GM12878 (cell line): ENCODE measurements around the gene FMN2. TPM values are rescaled to one million over a fixed set of nuclear protein-coding genes. Genes with fewer than 3 reads are reported as not detected.

Source experiments
- ATAC-seq: fragments of 200-7000 bp; cut with Tn5 transposase; 3 replicates; pipeline ENCODE4 v1.9.1; 2020; ENCODE audit warnings: mild to moderate bottlenecking, moderate library complexity
- BruUV-seq: library from RNA; stranded (reverse); fragments of 400-500 nt; replicated peaks from 2 replicates; lab custom pipeline; 2021; lab: Mats Ljungman, UMichigan
- CTCF ChIA-PET: fragments of 300-600 bp; sonication (Branson Sonifier 250); formaldehyde crosslinking; extraction: SDS; loops from one replicate; lab custom pipeline; 2021; ENCODE audit warnings: inconsistent platforms; lab: Yijun Ruan, JAX
- POLR2A ChIA-PET: fragments of 350-600 bp; formaldehyde crosslinking; extraction: SDS; loops from one replicate; lab custom pipeline; 2021; ENCODE audit warnings: inconsistent platforms; lab: Charles Lee
- RAD21 ChIA-PET: fragments of 300-600 bp; sonication (Branson Sonifier 250); formaldehyde crosslinking; loops from one replicate; lab custom pipeline; 2023; ENCODE audit warnings: antibody characterized with exemption; ENCODE audit not compliant: unreplicated experiment; lab: Charles Lee
- SMC1A ChIA-PET: fragments of 300-600 bp; sonication (Branson Sonifier 250); formaldehyde crosslinking; loops from one replicate; lab custom pipeline; 2023; ENCODE audit not compliant: unreplicated experiment, uncharacterized antibody; lab: Charles Lee
- DNase-seq: peaks from one replicate; pipeline ENCODE4 v3.0.0-alpha.2; 2011; ENCODE audit warnings: low read depth, low spot score
- FAIRE-seq: peaks from 3 replicates; lab custom pipeline; 2011; peaks lifted over from hg19 to GRCh38; lab: Jason Lieb, UNC
- H2AFZ ChIP-seq: 2 replicates; pipeline ENCODE4 v1.6.0; 2011; ENCODE audit warnings: low read depth, low read length, control low read depth; ENCODE audit not compliant: control insufficient read depth
- H3K27ac ChIP-seq: 2 replicates; pipeline ENCODE4 v1.5.1; 2011; ENCODE audit warnings: control low read depth; ENCODE audit not compliant: control insufficient read depth, insufficient read depth
- H3K27me3 ChIP-seq, 2 experiments: replicated peaks in 1 of 2; 2 replicates each; pipeline versions ENCODE4 v1.6.0 to v1.6.1; 2011; ENCODE audit warnings: low read length in 1 of 2; ENCODE audit not compliant: control insufficient read depth in 2 of 2, insufficient read depth in 2 of 2
- H3K36me3 ChIP-seq, 2 experiments: 2 replicates each; pipeline ENCODE4 v1.5.1; 2011; ENCODE audit warnings: low read length in 1 of 2; ENCODE audit not compliant: control insufficient read depth in 2 of 2, insufficient read depth in 2 of 2
- H3K4me1 ChIP-seq: 2 replicates; pipeline ENCODE4 v1.6.1; 2011; ENCODE audit warnings: mild to moderate bottlenecking, low read length, moderate library complexity, mixed read lengths; ENCODE audit not compliant: control insufficient read depth, insufficient read depth
- H3K4me2 ChIP-seq: 2 replicates; pipeline ENCODE4 v1.6.0; 2011; ENCODE audit warnings: control low read depth; ENCODE audit not compliant: control insufficient read depth, insufficient read depth
- H3K4me3 ChIP-seq: fragments of 200-600 bp; sonication (generic); 2 replicates; pipeline ENCODE4 v1.5.1; 2016
- H3K79me2 ChIP-seq: 2 replicates; pipeline ENCODE4 v1.6.0; 2011; ENCODE audit warnings: low read length; ENCODE audit not compliant: control insufficient read depth, insufficient read depth
- H3K9ac ChIP-seq: 2 replicates; pipeline ENCODE4 v1.8.0; 2011; ENCODE audit warnings: low read length, control low read depth, mixed read lengths; ENCODE audit not compliant: control insufficient read depth, insufficient read depth
- H3K9me3 ChIP-seq: replicated peaks from 3 replicates; pipeline ENCODE4 v1.5.1; 2011; ENCODE audit warnings: mild to moderate bottlenecking, low read length; ENCODE audit not compliant: control insufficient read depth, insufficient read depth
- H4K20me1 ChIP-seq: 2 replicates; pipeline ENCODE4 v1.6.0; 2011; ENCODE audit not compliant: control insufficient read depth, insufficient read depth
- CEBPZ ChIP-seq: fragments of 150-350 bp; IDR thresholded peaks from 2 replicates; pipeline ENCODE4 v1.6.1; 2016; ENCODE audit warnings: low read depth, low read length
- E2F8 ChIP-seq: fragments of 450-650 bp; IDR thresholded peaks from 2 replicates; pipeline ENCODE4 v1.6.1; 2018; ENCODE audit warnings: mild to moderate bottlenecking, low read depth, moderate library complexity; ENCODE audit not compliant: partially characterized antibody
- MYC ChIP-seq: IDR thresholded peaks from 2 replicates; pipeline ENCODE4 v1.6.1; 2011; ENCODE audit warnings: mild to moderate bottlenecking, low read length, moderate library complexity, inconsistent platforms; ENCODE audit not compliant: insufficient read depth, insufficient replicate concordance, insufficient read length, severe bottlenecking
- SPI1 ChIP-seq: IDR thresholded peaks from 2 replicates; pipeline ENCODE4 v1.6.1; 2011; ENCODE audit warnings: low read depth, mild to moderate bottlenecking, low read length, moderate library complexity, borderline replicate concordance; ENCODE audit not compliant: insufficient read depth
- ZBTB4 ChIP-seq: fragments of 450-650 bp; formaldehyde crosslinking; IDR thresholded peaks from 2 replicates; pipeline ENCODE4 v1.4.0; 2022; ENCODE audit warnings: mild to moderate bottlenecking, moderate library complexity
- WGBS: methylation state at CpG from one replicate; pipeline ENCODE4 v1.1.6; 2016; ENCODE audit warnings: low lambda C conversion rate; ENCODE audit not compliant: insufficient replicate concordance, insufficient coverage; ENCODE audit errors: missing lambda C conversion rate; 5-methylcytosine and 5-hydroxymethylcytosine counted together
- in situ Hi-C: fragments of 300-500 bp; cut with MboI; formaldehyde crosslinking; loops from 9 replicates; pipeline ENCODE4 v1.14.3; 2018; ENCODE audit warnings: mixed read lengths
- intact Hi-C: fragments of 100-400 bp; cut with micrococcal nuclease; formaldehyde crosslinking; loops from one replicate; pipeline ENCODE4 v1.14.2; 2022; ENCODE audit not compliant: unreplicated experiment
- polyA plus RNA-seq, 11 experiments: library from polyadenylated mRNA; depleted of rRNA in 4 of 11; unstranded in 6 of 11; stranded (reverse) in 5 of 11; fragments of >200 nt; fragmentation: Nextera tagmentation in 4 of 11; fragmentation: Illumina TruSeq in 1 of 11; extraction: Ambion mirVana in 4 of 11; extraction: Trizol in 1 of 11; gene quantifications; 1 replicate in 1 of 11; 2 replicates in 10 of 11; pipeline versions ENCODE4 v1.2.1 to v1.2.3, GENCODE V29; 2011 to 2016; ENCODE audit warnings: inconsistent platforms in 2 of 11, missing spikeins in 2 of 11, low read depth in 1 of 11
- total RNA-seq, 4 experiments: library from RNA; depleted of rRNA in 3 of 4; stranded (reverse); fragments of >200 nt in 3 of 4; fragmentation: Illumina TruSeq in 1 of 4; extraction: Trizol in 1 of 4; gene quantifications; 2 replicates each; pipeline versions ENCODE4 v1.2.1 to v1.2.3, GENCODE V29; 2013 to 2021

Gene FMN2
- total and polyA plus RNA-seq, 10 of the 15 experiments (the other 5 are each of a cell fraction or from before 2014, with no cell fraction given): 0.60 TPM; not detected in 9

DNA sequence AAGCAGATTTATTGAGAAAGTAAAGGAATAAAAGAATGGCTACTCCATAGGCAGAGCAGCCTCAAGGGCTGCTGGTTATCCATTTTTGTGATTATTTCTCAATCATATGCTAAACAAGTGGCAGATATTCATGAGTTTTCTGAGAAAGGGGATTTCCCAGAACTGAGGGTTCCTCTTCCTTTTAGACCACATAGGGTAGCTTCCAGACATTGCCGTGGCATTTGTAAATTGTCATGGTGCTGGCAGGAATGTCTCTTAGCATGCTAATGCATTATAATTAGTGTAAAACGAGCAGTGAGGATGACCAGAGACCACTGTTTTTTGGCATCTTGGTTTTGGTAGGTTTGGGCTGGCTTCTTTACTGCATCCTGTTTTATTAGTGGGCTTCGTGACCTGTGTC, 16.8 kb upstream of the FMN2 start:
- ATAC-seq: no peak
- H3K4me3 ChIP-seq: no peak overlapping the region
- no peaks in the 10 kb centered on the region for H4K20me1 ChIP-seq
- TF ChIP-seq MYC: no peak
- no peak for TF ChIP-seq CEBPZ
- TF ChIP-seq SPI1: no peak
- TF ChIP-seq ZBTB4 (CRISPR knock-in tag): no peak
- no peak for TF ChIP-seq E2F8
- TF ChIP-seq, all 136 proteins: peak for 0
- Histone ChIP-seq H2AFZ (no peak overlapping the region), H3K27ac (no peak overlapping the region), H3K79me2 (no peaks in the 10 kb centered on the region), H3K9ac (no peak overlapping the region), H3K27me3 (no peaks in the 10 kb centered on the region), H3K4me1 (no peaks in the 10 kb centered on the region), H3K4me2 (no peak overlapping the region), H3K36me3 (no peaks in the 10 kb centered on the region), H3K9me3 (no peaks in the 10 kb centered on the region)
- in situ Hi-C loops (no loop called here), intact Hi-C loops (no loop called here)
- no TSS peak for BruUV-seq
- ChIA-PET RAD21 (no interaction called here), CTCF (no interaction called here), POLR2A (no interaction called here), SMC1A (no interaction called here)
- DNase-seq: no peak
- 0% methylated on average over 3 of the region's 3 CpGs for WGBS
- no peak for FAIRE-seq
